PC-3 (cell line): ENCODE data around the gene DCTD.

Source experiments
- CTCF ChIP-seq: fragments of 300-600 bp; sonication (generic); conservative IDR thresholded peaks from 2 replicates; pipeline ENCODE4 v1.5.1; 2017; ENCODE audit warnings: antibody characterized with exemption, low read depth, mild to moderate bottlenecking, low read length
- EZH2 ChIP-seq: fragments of 300-600 bp; sonication (generic); IDR thresholded peaks from one replicate; pipeline ENCODE4 v1.6.1; 2017; ENCODE audit warnings: antibody characterized with exemption, mild to moderate bottlenecking, low read length; ENCODE audit not compliant: unreplicated experiment

GRCh38 chr4:182904211-182904761 lies 12.9 kb downstream of the DCTD start:
- TF ChIP-seq EZH2, result no peak
- no peak for TF ChIP-seq CTCF
